Ishikawa (cell line): ENCODE results near the gene ABCA2.

ENCODE experiments used
- CEBPB ChIP-seq: IDR thresholded peaks from 2 replicates; pipeline ENCODE4 v1.6.1; 2012
- CREB1 ChIP-seq: IDR thresholded peaks from 2 replicates; pipeline ENCODE4 v1.6.1; 2012; ENCODE audit warnings: low read depth
- EGR1 ChIP-seq: IDR thresholded peaks from 2 replicates; pipeline ENCODE4 v1.6.1; 2012
- EP300 ChIP-seq: IDR thresholded peaks from 2 replicates; pipeline ENCODE4 v1.6.1; 2012; ENCODE audit warnings: borderline replicate concordance
- FOXM1 ChIP-seq: IDR thresholded peaks from 2 replicates; pipeline ENCODE4 v1.6.1; 2012; ENCODE audit warnings: low read depth, borderline replicate concordance
- NFIC ChIP-seq: IDR thresholded peaks from 2 replicates; pipeline ENCODE4 v1.6.1; 2012
- RAD21 ChIP-seq: IDR thresholded peaks from 2 replicates; pipeline ENCODE4 v1.6.1; 2012; ENCODE audit warnings: low read depth
- TAF1 ChIP-seq: IDR thresholded peaks from 2 replicates; pipeline ENCODE4 v1.6.1; 2012; ENCODE audit warnings: low read depth, mild to moderate bottlenecking
- TCF12 ChIP-seq: IDR thresholded peaks from 2 replicates; pipeline ENCODE4 v1.6.1; 2012; ENCODE audit warnings: low read depth
- TEAD4 ChIP-seq: IDR thresholded peaks from 2 replicates; pipeline ENCODE4 v1.6.1; 2012
- YY1 ChIP-seq: IDR thresholded peaks from 2 replicates; pipeline ENCODE4 v1.6.1; 2012; ENCODE audit warnings: low read depth
- ZBTB7A ChIP-seq: IDR thresholded peaks from 2 replicates; pipeline ENCODE4 v1.6.1; 2012; ENCODE audit warnings: low read depth
- TF ChIP-seq, protein P1 (sequence below): IDR thresholded peaks from 2 replicates; pipeline ENCODE4 v1.6.1; 2012
- TF ChIP-seq, protein P2 (sequence below): IDR thresholded peaks from 2 replicates; pipeline ENCODE4 v1.6.1; 2012; ENCODE audit warnings: low read depth, mild to moderate bottlenecking
- TF ChIP-seq, protein P3 (sequence below): IDR thresholded peaks from 2 replicates; pipeline ENCODE4 v1.6.1; 2012

Gene ABCA2

DNA sequence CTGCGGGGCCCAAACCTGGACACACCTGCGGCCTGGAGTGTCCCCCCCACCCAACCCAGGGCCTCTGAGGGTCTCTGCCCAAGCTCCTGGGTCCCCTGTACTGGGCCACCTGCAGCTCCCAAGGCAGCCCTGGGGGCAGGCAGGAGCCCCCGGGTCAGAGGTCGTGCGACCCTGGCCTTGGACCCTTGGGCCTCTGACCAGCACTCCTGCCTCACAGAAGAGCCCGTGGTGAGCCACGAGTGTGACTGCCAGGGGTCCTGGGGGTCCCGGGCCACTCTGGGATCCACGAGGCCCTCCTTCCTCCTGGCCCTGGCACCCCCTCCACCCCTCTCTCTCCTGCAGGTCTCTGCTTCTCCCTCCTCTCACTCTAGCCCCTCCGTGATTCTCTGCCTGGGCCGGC, 55.7 kb downstream of the ABCA2 start:
- no peak for TF ChIP-seq FOXM1

DNA sequence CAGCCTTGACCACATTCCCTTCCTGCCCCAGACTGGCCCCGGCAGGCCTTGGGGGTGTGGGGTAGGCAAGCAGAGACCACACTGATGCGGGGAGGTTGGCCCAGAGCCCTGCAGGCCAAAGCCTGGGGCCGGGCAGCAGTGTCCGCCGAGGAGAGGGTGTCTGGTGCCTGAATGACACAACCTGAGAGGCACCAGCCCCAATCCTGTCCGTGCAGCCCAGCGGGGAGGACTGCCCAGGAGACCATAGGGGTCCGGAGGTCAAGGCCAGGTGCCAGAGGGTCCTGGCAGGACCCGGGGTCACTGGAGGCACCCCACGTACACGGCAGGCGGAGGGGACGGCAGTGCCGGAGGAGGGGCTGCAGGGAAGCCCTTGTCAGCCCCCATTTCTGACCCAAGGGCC, 56.3 kb downstream of the ABCA2 start:
- TF ChIP-seq ZBTB7A (no peak), TCF12 (no peak), CEBPB (no peak), EP300 (no peak), NFIC (no peak), TAF1 (no peak), TEAD4 (no peak), RAD21 (no peak), EGR1 (no peak), FOXM1 (no peak), CREB1 (no peak), YY1 (no peak)
- TF ChIP-seq, protein P1, sequence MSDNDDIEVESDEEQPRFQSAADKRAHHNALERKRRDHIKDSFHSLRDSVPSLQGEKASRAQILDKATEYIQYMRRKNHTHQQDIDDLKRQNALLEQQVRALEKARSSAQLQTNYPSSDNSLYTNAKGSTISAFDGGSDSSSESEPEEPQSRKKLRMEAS, result no peak
- TF ChIP-seq, protein P2, sequence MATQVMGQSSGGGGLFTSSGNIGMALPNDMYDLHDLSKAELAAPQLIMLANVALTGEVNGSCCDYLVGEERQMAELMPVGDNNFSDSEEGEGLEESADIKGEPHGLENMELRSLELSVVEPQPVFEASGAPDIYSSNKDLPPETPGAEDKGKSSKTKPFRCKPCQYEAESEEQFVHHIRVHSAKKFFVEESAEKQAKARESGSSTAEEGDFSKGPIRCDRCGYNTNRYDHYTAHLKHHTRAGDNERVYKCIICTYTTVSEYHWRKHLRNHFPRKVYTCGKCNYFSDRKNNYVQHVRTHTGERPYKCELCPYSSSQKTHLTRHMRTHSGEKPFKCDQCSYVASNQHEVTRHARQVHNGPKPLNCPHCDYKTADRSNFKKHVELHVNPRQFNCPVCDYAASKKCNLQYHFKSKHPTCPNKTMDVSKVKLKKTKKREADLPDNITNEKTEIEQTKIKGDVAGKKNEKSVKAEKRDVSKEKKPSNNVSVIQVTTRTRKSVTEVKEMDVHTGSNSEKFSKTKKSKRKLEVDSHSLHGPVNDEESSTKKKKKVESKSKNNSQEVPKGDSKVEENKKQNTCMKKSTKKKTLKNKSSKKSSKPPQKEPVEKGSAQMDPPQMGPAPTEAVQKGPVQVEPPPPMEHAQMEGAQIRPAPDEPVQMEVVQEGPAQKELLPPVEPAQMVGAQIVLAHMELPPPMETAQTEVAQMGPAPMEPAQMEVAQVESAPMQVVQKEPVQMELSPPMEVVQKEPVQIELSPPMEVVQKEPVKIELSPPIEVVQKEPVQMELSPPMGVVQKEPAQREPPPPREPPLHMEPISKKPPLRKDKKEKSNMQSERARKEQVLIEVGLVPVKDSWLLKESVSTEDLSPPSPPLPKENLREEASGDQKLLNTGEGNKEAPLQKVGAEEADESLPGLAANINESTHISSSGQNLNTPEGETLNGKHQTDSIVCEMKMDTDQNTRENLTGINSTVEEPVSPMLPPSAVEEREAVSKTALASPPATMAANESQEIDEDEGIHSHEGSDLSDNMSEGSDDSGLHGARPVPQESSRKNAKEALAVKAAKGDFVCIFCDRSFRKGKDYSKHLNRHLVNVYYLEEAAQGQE, result no peak
- TF ChIP-seq, protein P3, sequence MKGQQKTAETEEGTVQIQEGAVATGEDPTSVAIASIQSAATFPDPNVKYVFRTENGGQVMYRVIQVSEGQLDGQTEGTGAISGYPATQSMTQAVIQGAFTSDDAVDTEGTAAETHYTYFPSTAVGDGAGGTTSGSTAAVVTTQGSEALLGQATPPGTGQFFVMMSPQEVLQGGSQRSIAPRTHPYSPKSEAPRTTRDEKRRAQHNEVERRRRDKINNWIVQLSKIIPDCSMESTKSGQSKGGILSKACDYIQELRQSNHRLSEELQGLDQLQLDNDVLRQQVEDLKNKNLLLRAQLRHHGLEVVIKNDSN, result no peak

DNA sequence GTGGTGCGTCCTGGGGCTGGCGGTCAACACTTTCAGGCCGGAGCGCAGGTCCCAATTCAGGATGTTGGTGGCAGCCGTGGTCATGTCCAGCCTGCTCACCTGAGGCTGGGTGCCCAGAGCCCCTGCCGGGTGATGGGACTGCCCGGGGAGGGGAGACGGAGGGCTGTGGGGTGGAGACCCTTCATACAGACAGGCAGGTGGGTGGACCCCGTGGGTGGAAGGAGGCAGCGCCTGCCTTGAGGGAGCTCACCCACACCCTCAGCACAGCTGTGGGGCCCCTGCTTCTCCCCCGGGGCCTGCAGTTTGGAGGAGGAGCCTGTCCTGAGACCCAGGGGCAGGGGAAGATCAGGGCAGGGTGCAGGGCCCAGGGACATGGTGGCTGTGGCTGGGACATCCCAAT, 57.7 kb downstream of the ABCA2 start:
- TF ChIP-seq, protein P3, result no peak
- TF ChIP-seq FOXM1, result no peak
- no peak for TF ChIP-seq TCF12
- TF ChIP-seq NFIC, result no peak
- TF ChIP-seq CEBPB, result no peak
- no peak for TF ChIP-seq EP300
- TF ChIP-seq, protein P2, result no peak
- no peak for TF ChIP-seq TAF1
- TF ChIP-seq YY1, result no peak
- no peak for TF ChIP-seq RAD21

DNA sequence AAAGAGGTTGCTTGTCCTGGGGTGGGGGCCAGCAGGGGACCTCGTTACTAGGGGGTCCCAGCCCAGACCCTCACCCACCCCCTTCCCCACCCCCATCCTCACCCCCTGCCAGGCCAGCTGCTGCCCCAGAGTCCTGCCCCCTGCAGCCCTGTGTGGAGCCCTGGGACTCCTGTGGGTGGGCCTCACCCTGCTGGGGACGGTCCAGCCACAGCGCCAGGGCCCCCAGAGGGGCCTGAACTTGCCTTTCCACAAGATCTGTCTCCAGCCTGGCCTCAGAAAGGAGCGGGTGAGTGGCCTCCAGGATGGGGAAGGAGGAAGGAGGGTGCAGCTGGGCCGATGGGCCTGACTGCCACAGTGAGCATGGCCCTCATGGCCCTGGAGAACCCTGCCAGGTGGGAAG, 58.3 kb downstream of the ABCA2 start:
- TF ChIP-seq, protein P2, result no peak
- TF ChIP-seq TEAD4 (no peak), CREB1 (no peak), NFIC (no peak), RAD21 (no peak), ZBTB7A (no peak), FOXM1 (no peak), EGR1 (no peak), TAF1 (no peak), CEBPB (no peak), TCF12 (no peak), YY1 (no peak), EP300 (no peak)
- TF ChIP-seq, protein P3, result no peak
- TF ChIP-seq, protein P1, result no peak

DNA sequence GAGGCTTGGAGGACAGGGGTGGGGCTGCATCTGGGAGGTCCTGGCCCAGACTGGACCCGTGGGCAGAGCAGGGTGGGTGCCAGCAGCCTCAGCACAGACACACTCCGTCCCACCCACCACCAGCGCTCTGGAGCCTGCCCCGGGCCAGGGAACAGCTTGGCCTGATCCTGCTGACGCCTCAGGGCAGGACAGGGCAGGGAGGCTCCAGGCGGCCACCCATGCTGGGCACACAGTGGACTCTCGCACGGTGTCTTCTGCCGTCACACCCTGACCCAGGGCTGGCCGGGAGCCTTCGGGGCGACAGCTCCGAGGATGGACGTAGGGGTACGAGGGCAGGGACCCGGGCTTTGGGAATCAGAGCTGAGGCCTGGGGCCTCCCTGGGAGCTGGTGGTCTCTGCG, 58.9 kb downstream of the ABCA2 start:
- TF ChIP-seq TEAD4 (no peak), TAF1 (no peak), EGR1 (no peak), CEBPB (no peak)
- TF ChIP-seq, protein P1, result no peak
- TF ChIP-seq, protein P3, result no peak
